VCaP (cell line): ENCODE results near the gene SLC39A7.

Experiments
- H3K27ac ChIP-seq: fragments of 450-650 bp; 2 replicates; pipeline ENCODE4 v1.5.1; 2017
- CTCF ChIP-seq: fragments of 450-650 bp; conservative IDR thresholded peaks from 2 replicates; pipeline ENCODE4 v1.5.1; 2017; ENCODE audit warnings: mild to moderate bottlenecking, moderate library complexity

The SLC39A7 gene

GRCh38 chr6:33204415-33205190, 3.9 kb downstream of the SLC39A7 start, which contains the start of gene HSD17B8:
Gene HSD17B8, plus strand, starts transcription at chr6:33204655. Its CDS starts 14 bp downstream, at chr6:33204669.
- TF ChIP-seq CTCF = no peak
- H3K27ac ChIP-seq = peak within 1 kb of the TSS; percentile 71

DNA sequence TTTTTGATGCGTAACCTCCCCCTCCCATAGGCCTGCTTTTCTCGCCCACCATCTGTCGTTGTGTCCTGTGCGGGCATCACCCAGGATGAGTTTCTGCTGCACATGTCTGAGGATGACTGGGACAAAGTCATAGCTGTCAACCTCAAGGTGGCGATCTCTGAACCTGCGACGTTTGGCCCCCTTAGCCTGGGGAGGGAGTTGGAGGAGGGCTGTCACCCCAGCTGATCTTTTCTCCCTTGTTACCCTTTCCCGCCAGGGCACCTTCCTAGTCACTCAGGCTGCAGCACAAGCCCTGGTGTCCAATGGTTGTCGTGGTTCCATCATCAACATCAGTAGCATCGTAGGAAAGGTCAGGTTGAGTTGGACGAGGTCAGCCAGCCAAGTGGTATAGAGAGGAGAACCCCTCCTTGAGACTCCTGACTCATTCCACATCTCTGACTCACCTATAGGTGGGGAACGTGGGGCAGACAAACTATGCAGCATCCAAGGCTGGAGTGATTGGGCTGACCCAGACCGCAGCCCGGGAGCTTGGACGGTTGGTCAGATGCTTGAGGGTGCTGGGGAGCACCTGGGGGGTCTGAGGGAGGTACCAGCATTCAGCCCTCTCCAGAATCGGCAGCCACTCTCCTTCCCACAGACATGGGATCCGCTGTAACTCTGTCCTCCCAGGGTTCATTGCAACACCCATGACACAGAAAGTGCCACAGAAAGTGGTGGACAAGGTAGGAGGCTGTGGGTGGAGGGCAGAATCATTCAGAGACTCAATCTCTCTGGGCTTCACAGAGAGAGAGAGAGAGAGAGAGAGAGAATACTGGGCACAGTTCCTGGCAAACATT, 4.7 kb downstream of the SLC39A7 start:
- H3K27ac ChIP-seq = peak overlapping the region; percentile 71
- peak; percentile 38 for TF ChIP-seq CTCF

- H3K27ac ChIP-seq = no peak overlapping the region; the same call in 1 of the 2 replicates
- TF ChIP-seq CTCF = no peak
Measured at GRCh38 chr6:33206027-33206863, 5.6 kb downstream of the SLC39A7 start.

GRCh38 chr6:33206864-33207551, 6.3 kb downstream of the SLC39A7 start:
- H3K27ac ChIP-seq = peak overlapping the region; percentile 99
- TF ChIP-seq CTCF = no peak

DNA sequence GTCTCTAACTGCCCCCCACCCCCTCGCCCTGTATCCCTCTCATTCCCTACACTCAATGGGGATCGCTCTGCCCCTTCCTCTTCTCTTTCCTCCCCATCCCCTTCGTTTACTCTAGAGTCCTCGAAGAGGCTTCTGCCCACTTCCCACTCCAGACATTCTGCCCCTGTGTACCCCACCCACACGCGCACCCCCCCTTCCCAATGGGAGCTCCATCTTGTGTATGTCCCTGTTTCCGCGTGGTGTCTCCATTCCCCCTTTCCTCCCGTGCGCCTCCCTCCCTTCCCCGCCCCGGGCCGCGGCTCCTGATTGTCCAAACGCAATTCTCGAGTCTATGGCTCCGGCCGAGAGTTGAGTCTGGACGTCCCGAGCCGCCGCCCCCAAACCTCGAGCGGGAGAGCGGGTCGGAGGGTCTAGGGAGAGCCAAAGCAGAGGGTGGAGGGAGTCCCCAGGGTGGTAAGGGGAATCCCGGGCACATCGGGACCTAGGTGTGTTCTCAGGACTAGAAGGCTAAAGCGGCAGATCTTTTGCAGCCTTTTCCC, 7.0 kb downstream of the SLC39A7 start:
- TF ChIP-seq CTCF = no peak
- H3K27ac ChIP-seq = peak overlapping the region; percentile 99

- no peak for TF ChIP-seq CTCF
- H3K27ac ChIP-seq = peak within 1 kb of the TSS; percentile 99
Measured at GRCh38 chr6:33208091-33208967, 7.7 kb downstream of the SLC39A7 start, which contains the start of gene RING1. Gene RING1, plus strand, starts transcription at chr6:33208500. Its CDS starts 323 bp downstream, at chr6:33208823.
